Astrocyte of the spinal cord (primary cell): ENCODE measurements around the gene DYRK1A.

Experiments used
- DNase-seq: peaks from one replicate; pipeline ENCODE4 v3.0.0; 2011; ENCODE audit warnings: low read depth, low spot score
- H3K4me3 ChIP-seq: 2 replicates; pipeline ENCODE4 v1.5.1; 2011; ENCODE audit warnings: low read depth, mild to moderate bottlenecking, low read length, moderate library complexity
- in situ Hi-C: cut with HindIII; loops from 2 replicates; pipeline ENCODE4 v1.10.0; 2017; ENCODE audit warnings: low sequenced_read_pairs
- TF ChIP-seq, protein P1 (sequence below): IDR thresholded peaks from 2 replicates; pipeline ENCODE4 v1.5.1; 2012; ENCODE audit warnings: low read depth, mild to moderate bottlenecking, low read length, inconsistent platforms

Gene DYRK1A

DNA sequence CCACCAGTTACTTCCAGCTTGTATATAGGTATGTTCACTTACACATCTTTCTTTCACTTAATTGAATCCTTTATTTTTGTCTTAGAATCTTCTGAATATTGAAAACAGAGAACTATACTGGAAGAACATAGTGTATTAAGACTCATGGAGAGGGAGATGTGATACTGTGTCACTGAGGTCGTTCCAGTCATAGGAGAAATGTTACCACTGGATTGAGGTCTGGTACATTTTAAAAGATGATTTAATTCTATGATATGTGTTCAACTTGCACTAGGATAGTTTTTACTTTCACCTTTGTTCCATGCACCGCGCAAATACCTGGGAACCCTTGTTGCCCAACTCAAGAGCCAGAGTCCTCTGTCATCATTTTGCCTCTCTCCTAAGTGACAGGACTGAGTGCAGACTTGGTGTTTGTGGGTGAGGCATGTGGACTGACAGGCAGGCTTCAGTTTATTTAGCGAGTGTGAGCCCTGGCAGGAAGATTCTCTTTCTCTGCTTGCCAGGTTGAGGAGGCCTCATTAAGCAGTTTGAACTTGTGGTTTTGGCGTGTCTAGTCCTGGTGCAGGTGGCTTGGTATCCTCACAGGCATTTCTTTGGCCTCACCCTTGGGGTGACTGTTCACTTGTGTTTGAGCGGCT is 63.7 kb downstream of the DYRK1A start:
- no peak for DNase-seq
- no peak overlapping the region for H3K4me3 ChIP-seq
- TF ChIP-seq, protein P1, sequence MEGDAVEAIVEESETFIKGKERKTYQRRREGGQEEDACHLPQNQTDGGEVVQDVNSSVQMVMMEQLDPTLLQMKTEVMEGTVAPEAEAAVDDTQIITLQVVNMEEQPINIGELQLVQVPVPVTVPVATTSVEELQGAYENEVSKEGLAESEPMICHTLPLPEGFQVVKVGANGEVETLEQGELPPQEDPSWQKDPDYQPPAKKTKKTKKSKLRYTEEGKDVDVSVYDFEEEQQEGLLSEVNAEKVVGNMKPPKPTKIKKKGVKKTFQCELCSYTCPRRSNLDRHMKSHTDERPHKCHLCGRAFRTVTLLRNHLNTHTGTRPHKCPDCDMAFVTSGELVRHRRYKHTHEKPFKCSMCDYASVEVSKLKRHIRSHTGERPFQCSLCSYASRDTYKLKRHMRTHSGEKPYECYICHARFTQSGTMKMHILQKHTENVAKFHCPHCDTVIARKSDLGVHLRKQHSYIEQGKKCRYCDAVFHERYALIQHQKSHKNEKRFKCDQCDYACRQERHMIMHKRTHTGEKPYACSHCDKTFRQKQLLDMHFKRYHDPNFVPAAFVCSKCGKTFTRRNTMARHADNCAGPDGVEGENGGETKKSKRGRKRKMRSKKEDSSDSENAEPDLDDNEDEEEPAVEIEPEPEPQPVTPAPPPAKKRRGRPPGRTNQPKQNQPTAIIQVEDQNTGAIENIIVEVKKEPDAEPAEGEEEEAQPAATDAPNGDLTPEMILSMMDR = no peak
- in situ Hi-C loops = no loop called here

DNA sequence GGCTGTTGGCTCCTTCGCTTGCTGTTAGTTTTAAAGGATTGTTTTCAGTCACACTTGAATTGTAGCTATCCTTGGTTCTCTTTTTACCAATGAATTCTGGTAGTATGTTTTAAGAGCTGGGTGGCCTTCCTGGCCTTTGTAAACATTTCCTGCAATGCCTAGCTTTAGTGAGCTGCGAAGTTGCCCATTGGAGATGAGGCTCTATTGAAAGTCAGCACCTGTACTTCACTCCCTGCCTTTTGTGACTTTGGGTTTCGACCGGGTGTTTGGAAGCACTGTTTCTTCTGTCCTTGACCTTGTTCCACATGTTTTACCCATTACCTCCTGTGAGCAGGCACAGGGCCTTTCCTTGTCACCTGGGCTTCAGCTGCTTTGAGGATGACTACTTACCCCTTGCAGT is 64.7 kb downstream of the DYRK1A start:
- no peak for DNase-seq
- in situ Hi-C loops = no loop called here
- TF ChIP-seq, protein P1 = no peak
- no peak overlapping the region for H3K4me3 ChIP-seq

DNA sequence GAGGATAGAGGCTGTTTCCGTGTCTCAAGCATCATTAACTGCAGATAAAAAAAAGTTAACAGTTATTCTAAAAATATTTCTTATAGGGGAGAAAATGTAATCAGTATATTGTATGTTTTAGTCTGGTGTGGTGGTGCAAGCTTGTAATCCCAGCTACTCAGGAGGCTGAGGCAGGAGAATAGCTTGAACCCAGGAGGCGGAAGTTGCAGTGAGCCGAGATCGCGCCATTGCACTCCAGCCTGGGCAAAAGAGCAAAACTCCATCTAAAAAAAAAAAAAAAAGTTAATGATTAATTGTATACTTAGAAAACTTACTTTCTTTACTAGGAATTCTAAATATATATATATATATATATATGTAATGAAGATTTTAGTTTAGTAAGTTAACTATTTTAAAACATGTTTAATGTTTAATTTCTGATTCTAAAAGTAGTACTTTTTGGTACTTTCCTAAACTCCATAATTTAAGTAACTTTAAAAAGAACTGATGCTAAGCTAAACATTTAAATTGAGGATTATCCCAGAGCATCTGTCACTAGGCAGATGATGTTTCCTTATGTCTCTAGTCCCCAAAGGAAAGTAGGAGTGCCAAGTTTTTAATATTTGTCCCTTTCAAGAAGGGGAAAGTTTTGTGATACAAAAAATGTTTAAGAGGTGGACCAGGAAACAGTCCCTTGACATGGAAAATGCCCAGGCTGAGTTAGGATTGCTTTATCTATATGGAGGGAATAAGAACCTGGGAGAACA is 66.3 kb downstream of the DYRK1A start:
- no peak for DNase-seq

DNA sequence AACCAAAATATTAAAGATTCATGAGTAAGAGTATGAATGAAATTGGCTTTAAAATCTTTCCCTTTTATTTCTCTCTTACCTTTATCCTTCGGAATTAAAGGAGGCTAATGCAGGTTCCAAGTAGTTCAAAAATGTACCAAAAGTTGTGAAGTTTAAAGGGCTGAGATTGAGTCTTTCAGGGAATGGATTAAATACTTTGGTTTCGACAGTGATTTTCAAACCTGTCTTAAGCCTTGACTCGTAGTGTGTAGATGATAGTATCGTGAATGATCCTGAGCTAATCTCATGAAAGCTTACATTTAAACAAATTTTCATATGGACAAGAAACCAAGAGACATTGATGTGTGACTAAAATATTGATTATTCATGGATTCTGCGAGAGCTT is 66.9 kb downstream of the DYRK1A start:
- DNase-seq = no peak
- in situ Hi-C loops = no loop called here
- TF ChIP-seq, protein P1 = no peak
- H3K4me3 ChIP-seq = no peak overlapping the region

More for the DNA sequence above, 66.3 kb downstream of the DYRK1A start:
- in situ Hi-C loops = no loop called here
- TF ChIP-seq, protein P1 = no peak
- H3K4me3 ChIP-seq = no peak overlapping the region

DNA sequence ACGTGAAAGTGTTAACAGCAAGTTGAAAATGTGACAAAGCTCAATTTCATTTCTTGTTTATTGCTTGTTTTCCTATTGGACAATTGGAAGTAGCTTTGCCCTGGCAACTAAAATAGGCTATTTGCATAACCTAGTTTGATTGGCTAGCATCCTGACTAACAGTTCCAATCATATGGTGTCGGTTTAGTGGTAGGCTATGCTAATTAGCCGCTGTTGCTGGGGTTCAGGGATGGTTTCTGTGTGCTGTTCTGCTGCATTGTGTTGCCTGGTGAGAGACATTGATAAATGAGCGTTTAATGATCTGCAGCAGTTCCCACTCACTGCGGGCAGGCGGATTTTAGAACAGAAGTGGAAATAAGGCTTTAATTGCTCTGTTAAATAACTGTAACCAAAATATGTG is 68.5 kb downstream of the DYRK1A start:
- in situ Hi-C loops = no loop called here
- DNase-seq = peak; percentile 96
- TF ChIP-seq, protein P1 = no peak
- H3K4me3 ChIP-seq = no peak overlapping the region

DNA sequence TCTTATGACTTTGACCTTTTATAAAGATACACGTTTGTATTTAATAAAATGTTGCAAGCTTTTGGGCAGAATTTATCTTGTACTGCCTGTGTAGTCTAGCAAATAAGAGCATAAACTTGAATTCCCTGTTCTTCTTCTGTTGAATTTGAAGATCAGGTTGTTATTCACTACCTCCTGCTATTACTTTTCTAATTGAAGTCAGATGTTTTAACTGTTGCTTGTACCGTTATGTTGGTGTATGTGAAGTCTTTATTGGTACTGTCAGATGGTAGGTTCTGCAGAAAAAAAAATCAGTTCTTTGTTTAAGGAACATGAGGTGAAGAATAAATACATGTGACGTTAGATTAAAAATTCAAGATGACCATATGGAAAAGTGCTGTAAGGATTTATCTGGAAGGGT is 69.1 kb downstream of the DYRK1A start:
- TF ChIP-seq, protein P1 = no peak
- H3K4me3 ChIP-seq = no peak overlapping the region
- in situ Hi-C loops = no loop called here
- DNase-seq = peak; percentile 31
